HCT116 (cell line): ENCODE data around the gene NAB2.

Experiments used
- ELF1 ChIP-seq: IDR thresholded peaks from 2 replicates; pipeline ENCODE4 v1.6.1; 2012; ENCODE audit warnings: low read depth, borderline replicate concordance
- EZH2 ChIP-seq: fragments of 200-600 bp; sonication (generic); IDR thresholded peaks from 2 replicates; pipeline ENCODE4 v1.6.1; 2017; ENCODE audit warnings: antibody characterized with exemption, mixed run types
- POLR2A ChIP-seq: IDR thresholded peaks from 2 replicates; pipeline ENCODE4 v1.7.0; 2011; ENCODE audit warnings: borderline replicate concordance; ENCODE audit not compliant: insufficient read depth, insufficient read length; ENCODE audit errors: extremely low read depth
- SP1 ChIP-seq: IDR thresholded peaks from 2 replicates; pipeline ENCODE4 v1.6.1; 2012; ENCODE audit warnings: low read depth
- TF ChIP-seq, protein P1 (sequence below): IDR thresholded peaks from 2 replicates; pipeline ENCODE4 v1.6.1; 2012
- TF ChIP-seq, protein P2 (sequence below): IDR thresholded peaks from 2 replicates; pipeline ENCODE4 v1.6.1; 2012; ENCODE audit warnings: low read depth

DNA sequence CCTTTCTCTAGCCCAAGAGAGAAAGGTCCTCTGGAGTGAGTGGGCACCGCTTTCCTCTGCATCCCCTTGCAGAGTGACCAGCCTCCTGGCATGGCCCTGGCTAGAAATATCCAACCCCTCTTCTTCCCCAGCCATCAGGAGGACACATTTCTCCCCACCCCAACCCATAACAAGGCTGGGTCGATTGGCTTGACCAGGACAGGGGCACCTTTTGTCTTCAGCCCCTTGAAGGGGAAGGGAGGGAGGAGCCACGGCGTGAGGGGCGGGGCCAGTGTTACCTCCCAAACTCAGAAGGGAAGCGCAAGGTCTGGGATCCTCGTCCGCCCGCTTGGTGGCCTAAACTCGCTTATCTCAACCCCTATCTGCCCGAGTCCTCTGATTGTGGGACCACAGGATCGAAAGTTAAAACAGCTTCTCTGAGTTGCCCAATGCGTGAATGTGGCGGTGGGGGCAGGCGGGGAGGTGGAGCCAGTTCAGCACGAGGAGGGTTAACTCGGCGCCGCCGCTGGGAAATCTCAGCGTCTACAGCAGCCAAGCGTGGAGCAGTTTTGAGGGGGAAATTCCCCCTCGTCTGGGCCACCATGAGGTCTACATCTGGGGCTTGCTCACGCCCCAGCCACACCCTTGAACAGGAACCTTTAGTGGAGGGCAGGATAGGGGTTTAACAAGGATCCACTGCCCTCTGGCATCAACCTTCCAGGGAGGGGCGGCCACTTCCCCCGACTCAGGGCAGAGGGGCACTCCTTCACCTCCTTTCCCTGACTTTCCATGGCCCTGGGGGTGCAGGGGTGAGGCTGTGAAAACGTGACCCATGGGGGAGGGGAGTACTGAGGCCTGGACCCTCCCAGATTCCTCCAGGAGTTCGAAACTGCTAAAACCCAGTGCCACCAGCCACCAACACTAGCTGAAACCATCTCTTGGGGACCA, 21.5 kb downstream of the NAB2 start:
- TF ChIP-seq POLR2A (peak; percentile 42), EZH2 (no peak), SP1 (no peak), ELF1 (no peak)
- TF ChIP-seq, protein P1, sequence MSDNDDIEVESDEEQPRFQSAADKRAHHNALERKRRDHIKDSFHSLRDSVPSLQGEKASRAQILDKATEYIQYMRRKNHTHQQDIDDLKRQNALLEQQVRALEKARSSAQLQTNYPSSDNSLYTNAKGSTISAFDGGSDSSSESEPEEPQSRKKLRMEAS = no peak
- TF ChIP-seq, protein P2, sequence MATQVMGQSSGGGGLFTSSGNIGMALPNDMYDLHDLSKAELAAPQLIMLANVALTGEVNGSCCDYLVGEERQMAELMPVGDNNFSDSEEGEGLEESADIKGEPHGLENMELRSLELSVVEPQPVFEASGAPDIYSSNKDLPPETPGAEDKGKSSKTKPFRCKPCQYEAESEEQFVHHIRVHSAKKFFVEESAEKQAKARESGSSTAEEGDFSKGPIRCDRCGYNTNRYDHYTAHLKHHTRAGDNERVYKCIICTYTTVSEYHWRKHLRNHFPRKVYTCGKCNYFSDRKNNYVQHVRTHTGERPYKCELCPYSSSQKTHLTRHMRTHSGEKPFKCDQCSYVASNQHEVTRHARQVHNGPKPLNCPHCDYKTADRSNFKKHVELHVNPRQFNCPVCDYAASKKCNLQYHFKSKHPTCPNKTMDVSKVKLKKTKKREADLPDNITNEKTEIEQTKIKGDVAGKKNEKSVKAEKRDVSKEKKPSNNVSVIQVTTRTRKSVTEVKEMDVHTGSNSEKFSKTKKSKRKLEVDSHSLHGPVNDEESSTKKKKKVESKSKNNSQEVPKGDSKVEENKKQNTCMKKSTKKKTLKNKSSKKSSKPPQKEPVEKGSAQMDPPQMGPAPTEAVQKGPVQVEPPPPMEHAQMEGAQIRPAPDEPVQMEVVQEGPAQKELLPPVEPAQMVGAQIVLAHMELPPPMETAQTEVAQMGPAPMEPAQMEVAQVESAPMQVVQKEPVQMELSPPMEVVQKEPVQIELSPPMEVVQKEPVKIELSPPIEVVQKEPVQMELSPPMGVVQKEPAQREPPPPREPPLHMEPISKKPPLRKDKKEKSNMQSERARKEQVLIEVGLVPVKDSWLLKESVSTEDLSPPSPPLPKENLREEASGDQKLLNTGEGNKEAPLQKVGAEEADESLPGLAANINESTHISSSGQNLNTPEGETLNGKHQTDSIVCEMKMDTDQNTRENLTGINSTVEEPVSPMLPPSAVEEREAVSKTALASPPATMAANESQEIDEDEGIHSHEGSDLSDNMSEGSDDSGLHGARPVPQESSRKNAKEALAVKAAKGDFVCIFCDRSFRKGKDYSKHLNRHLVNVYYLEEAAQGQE = no peak
